Parathyroid adenoma (tissue), 2 donors: Measurements from ENCODE around the gene PPM1F.

Experiments used
- H2AFZ ChIP-seq: fragments of 300-600 bp; sonication (generic); one replicate; pipeline ENCODE4 v1.7.0; 2017; ENCODE audit warnings: antibody characterized with exemption, mild to moderate bottlenecking
- H3K27ac ChIP-seq: fragments of 300-600 bp; sonication (generic); one replicate; pipeline ENCODE4 v1.7.0; 2017
- H3K27me3 ChIP-seq: fragments of 300-600 bp; sonication (generic); one replicate; pipeline ENCODE4 v1.7.0; 2017; ENCODE audit warnings: low read length; ENCODE audit not compliant: control insufficient read depth, insufficient read depth
- H3K36me3 ChIP-seq: fragments of 300-600 bp; sonication (generic); one replicate; pipeline ENCODE4 v1.7.0; 2017; ENCODE audit warnings: low read length; ENCODE audit not compliant: control insufficient read depth, insufficient read depth
- H3K4me1 ChIP-seq: fragments of 300-600 bp; sonication (generic); one replicate; pipeline ENCODE4 v1.7.0; 2017; ENCODE audit warnings: control low read depth
- H3K4me2 ChIP-seq: fragments of 300-600 bp; sonication (generic); one replicate; pipeline ENCODE4 v1.7.0; 2017; ENCODE audit warnings: low read length
- H3K4me3 ChIP-seq: fragments of 300-600 bp; sonication (generic); one replicate; pipeline ENCODE4 v1.7.0; 2017; ENCODE audit warnings: low read depth, low read length
- H3K79me2 ChIP-seq: fragments of 300-600 bp; sonication (generic); one replicate; pipeline ENCODE4 v1.7.0; 2017; ENCODE audit warnings: control low read depth
- H3K9ac ChIP-seq: fragments of 300-600 bp; sonication (generic); one replicate; pipeline ENCODE4 v1.7.0; 2017; ENCODE audit warnings: mild to moderate bottlenecking
- H3K9me3 ChIP-seq: fragments of 300-600 bp; sonication (generic); one replicate; pipeline ENCODE4 v1.7.0; 2017; ENCODE audit warnings: low read length; ENCODE audit not compliant: control insufficient read depth
- TF ChIP-seq, protein P1 (sequence below): fragments of 300-600 bp; sonication (generic); IDR thresholded peaks from one replicate; pipeline ENCODE4 v1.7.0; 2017; ENCODE audit warnings: antibody characterized with exemption, mild to moderate bottlenecking
- donor health status: primary hyperparathyroidism.

PPM1F gene

DNA sequence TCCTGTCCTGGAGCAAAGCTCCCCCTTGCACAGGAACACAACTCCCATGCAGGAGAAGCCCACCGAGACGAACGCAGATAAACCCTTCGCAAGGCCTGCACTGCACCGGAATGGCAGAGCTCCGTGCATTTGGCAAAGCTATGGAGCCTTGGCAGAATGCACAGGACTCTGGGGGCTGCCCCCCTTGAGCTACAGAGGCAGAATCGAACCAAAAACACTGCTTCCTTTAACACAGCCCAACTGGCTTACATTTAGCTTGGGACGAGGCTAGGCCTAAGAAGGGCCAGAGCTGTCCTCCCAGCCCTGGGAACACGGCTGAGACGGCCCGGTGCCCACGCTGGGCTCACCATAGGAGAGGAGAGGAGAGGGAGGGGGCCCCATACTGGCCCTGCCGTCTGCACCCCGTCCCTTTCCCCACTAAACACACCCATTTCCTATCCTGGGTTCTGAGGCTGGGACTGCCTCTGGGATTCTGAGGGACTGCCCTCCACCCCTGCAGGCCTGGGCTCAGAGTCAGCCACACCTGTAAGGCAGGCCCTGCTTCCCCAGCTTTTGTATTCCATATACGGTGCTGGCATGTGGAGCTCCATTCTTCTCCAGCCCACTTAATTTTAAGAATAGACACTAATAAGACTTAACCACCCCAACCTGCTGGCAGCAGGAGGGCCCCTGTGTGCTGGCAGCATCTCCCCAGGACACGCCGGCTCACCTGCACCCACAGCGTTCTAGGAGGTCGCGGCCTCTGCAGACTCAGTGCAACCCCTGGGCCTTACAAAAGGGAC, 32.9 kb downstream of the PPM1F start:
- Histone ChIP-seq H3K4me3 (no peak overlapping the region), H3K9ac (no peak overlapping the region), H3K79me2 (no peaks in the 10 kb centered on the region), H3K36me3 (no peaks in the 10 kb centered on the region), H3K4me1 (no peaks in the 10 kb centered on the region), H3K4me2 (no peak overlapping the region), H3K27me3 (no peaks in the 10 kb centered on the region), H2AFZ (no peak overlapping the region), H3K27ac (no peak overlapping the region), H3K9me3 (no peaks in the 10 kb centered on the region)
- TF ChIP-seq, protein P1, sequence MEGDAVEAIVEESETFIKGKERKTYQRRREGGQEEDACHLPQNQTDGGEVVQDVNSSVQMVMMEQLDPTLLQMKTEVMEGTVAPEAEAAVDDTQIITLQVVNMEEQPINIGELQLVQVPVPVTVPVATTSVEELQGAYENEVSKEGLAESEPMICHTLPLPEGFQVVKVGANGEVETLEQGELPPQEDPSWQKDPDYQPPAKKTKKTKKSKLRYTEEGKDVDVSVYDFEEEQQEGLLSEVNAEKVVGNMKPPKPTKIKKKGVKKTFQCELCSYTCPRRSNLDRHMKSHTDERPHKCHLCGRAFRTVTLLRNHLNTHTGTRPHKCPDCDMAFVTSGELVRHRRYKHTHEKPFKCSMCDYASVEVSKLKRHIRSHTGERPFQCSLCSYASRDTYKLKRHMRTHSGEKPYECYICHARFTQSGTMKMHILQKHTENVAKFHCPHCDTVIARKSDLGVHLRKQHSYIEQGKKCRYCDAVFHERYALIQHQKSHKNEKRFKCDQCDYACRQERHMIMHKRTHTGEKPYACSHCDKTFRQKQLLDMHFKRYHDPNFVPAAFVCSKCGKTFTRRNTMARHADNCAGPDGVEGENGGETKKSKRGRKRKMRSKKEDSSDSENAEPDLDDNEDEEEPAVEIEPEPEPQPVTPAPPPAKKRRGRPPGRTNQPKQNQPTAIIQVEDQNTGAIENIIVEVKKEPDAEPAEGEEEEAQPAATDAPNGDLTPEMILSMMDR, result no peak

DNA sequence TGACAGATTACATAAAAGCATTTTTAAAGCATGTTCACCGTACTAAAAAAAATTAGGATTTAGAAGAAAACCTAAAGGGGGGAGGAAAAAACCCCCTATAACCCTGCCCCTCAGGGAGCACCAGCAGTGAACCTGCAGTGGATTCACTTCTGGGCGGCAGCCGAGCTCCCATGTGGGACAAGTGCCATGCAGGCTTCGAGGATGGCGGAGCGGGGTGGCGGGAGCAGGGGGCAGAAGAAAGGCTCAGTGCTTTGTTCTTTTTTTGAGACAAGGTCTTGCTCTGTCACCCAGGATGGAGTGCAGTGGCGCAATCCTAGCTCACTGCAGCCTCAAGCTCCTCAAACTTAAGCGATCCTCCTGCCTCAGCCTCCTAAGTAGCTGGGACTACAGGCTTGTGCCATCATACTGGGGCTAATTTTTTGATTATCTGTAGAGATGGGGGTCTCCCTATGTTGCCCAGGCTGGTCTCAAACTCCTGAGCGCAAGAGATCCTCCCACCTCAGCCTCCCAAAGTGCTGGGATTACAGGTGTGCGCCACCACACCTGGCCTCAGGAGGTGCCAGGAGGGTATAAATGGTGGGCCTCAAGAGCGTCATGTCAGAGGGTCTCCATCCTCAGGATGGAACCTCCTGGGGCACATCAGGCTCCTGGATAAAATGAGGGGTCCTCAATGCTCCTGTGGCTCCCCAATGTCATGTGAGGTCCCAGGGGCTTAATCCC, 34.0 kb downstream of the PPM1F start:
- no peaks in the 10 kb centered on the region for H3K36me3 ChIP-seq
- no peak overlapping the region for H2AFZ ChIP-seq
- no peaks in the 10 kb centered on the region for H3K79me2 ChIP-seq
- H3K4me2 ChIP-seq, result no peak overlapping the region
- H3K27ac ChIP-seq, result no peak overlapping the region
- no peak overlapping the region for H3K9ac ChIP-seq
- H3K27me3 ChIP-seq, result no peaks in the 10 kb centered on the region
- no peaks in the 10 kb centered on the region for H3K4me1 ChIP-seq
- H3K9me3 ChIP-seq, result no peaks in the 10 kb centered on the region
- no peak overlapping the region for H3K4me3 ChIP-seq
- TF ChIP-seq, protein P1, result no peak

DNA sequence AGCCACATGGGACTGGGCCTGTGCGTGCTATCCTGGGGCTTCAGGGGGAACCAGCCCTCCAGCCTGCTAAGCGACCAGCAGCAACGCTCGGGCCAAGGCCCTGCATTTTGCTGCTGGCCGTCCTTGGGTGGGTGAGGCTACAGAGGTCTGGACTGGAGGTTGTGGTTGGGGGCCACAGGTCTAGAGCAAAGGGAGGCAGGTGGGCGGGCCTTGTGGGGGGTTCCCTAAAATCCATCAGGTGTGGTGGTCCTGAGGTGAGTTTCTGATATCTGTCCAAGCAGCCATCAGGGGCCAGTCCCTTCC, 34.7 kb downstream of the PPM1F start:
- Histone ChIP-seq H3K79me2 (no peaks in the 10 kb centered on the region), H3K9ac (no peak overlapping the region), H3K4me1 (no peaks in the 10 kb centered on the region)

DNA sequence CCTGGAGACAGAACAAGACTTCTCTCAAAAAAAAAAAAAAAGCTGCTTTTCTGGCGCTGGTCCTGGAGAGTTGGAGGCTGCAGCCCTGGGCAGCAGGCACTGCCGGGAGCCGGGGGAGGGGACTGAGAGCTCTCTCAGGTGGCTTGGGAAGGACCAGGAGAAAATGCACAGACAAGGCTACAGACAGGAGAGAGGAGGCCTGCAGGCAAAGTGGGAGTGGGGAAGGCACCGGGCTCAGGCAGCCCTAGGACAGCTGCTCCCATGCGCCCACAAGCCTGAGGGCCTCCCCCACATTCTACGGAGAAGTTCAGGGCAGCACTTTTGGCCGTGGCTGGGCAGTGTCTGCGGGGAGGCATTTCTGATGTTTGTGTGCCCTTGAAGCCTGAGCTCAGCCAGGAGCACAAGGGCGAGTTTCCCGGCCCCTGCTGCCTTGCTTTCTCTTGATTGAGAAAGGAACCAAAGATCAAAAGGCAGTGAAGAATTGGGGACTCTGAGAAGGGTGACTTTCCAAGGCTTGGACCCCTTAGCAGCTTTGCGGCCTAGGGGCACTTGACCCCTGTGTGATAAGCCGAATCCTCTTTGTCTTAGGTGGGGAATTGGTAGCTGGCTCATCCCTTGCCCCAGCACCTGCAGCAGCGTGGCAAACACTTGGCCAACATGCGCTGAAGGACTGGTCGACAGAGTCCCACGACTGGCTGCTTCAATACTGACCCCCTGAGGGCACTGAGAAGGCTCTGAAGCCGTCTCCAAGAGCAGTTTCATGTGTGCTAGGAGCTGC, 35.3 kb downstream of the PPM1F start:
- H3K9ac ChIP-seq, result no peak overlapping the region
- no peak overlapping the region for H3K27ac ChIP-seq

More for the DNA sequence above, 34.7 kb downstream of the PPM1F start:
- Histone ChIP-seq H2AFZ (no peak overlapping the region), H3K9me3 (no peaks in the 10 kb centered on the region), H3K4me3 (no peak overlapping the region), H3K36me3 (no peaks in the 10 kb centered on the region), H3K27me3 (no peaks in the 10 kb centered on the region), H3K4me2 (no peak overlapping the region), H3K27ac (no peak overlapping the region)
- TF ChIP-seq, protein P1, result no peak

More for the DNA sequence above, 35.3 kb downstream of the PPM1F start:
- Histone ChIP-seq H3K79me2 (no peaks in the 10 kb centered on the region), H3K9me3 (no peaks in the 10 kb centered on the region), H3K36me3 (no peaks in the 10 kb centered on the region), H3K4me1 (no peaks in the 10 kb centered on the region), H3K27me3 (no peaks in the 10 kb centered on the region), H3K4me2 (no peak overlapping the region), H2AFZ (no peak overlapping the region), H3K4me3 (no peak overlapping the region)
- TF ChIP-seq, protein P1, result no peak
